Smooth muscle cell (in vitro differentiated cells): ENCODE measurements around the gene SBF2. TPM values are rescaled to one million over a fixed set of nuclear protein-coding genes. Genes with fewer than 3 reads are reported as not detected.

ENCODE experiments used
- DNase-seq: peaks from one replicate; lab custom pipeline; 2025; ENCODE audit not compliant: unreplicated experiment; lab: John Stamatoyannopoulos, UW
- H2AFZ ChIP-seq: fragments of 200-600 bp; sonication (generic); 2 replicates; pipeline ENCODE4 v1.6.0; 2016; ENCODE audit warnings: antibody characterized with exemption, low read depth, mild to moderate bottlenecking
- H3F3A ChIP-seq: fragments of 200-600 bp; sonication (generic); 2 replicates; pipeline ENCODE4 v1.6.0; 2017; ENCODE audit warnings: antibody characterized with exemption, low read depth
- H3K27ac ChIP-seq: fragments of 200-600 bp; sonication (generic); 2 replicates; pipeline ENCODE4 v1.5.1; 2016; ENCODE audit warnings: low read depth, mild to moderate bottlenecking
- H3K27me3 ChIP-seq: fragments of 200-600 bp; sonication (generic); 2 replicates; pipeline ENCODE4 v1.6.1; 2016; ENCODE audit warnings: low read depth, mild to moderate bottlenecking
- H3K36me3 ChIP-seq: fragments of 200-600 bp; sonication (generic); 2 replicates; pipeline ENCODE4 v1.5.1; 2016; ENCODE audit warnings: low read depth
- H3K4me1 ChIP-seq: fragments of 200-600 bp; sonication (generic); 2 replicates; pipeline ENCODE4 v1.5.1; 2016; ENCODE audit warnings: low read depth
- H3K4me2 ChIP-seq: fragments of 200-600 bp; sonication (generic); 2 replicates; pipeline ENCODE4 v1.6.0; 2016; ENCODE audit warnings: mild to moderate bottlenecking
- H3K4me3 ChIP-seq: fragments of 200-600 bp; sonication (generic); 2 replicates; pipeline ENCODE4 v1.5.1; 2016; ENCODE audit warnings: mild to moderate bottlenecking
- H3K79me2 ChIP-seq: fragments of 200-600 bp; sonication (generic); 2 replicates; pipeline ENCODE4 v1.6.0; 2016; ENCODE audit warnings: low read depth, mild to moderate bottlenecking
- H3K9ac ChIP-seq: fragments of 200-600 bp; sonication (generic); 2 replicates; pipeline ENCODE4 v1.6.0; 2016; ENCODE audit warnings: low read depth
- H3K9me3 ChIP-seq: fragments of 200-600 bp; sonication (generic); replicated peaks from 2 replicates; pipeline ENCODE4 v1.5.1; 2016; ENCODE audit warnings: low read depth
- H4K20me1 ChIP-seq: fragments of 200-600 bp; sonication (generic); 2 replicates; pipeline ENCODE4 v1.6.0; 2016; ENCODE audit warnings: low read depth
- WGBS: methylation state at CpG from one replicate; pipeline ENCODE4 v1.1.7; 2016; ENCODE audit warnings: low lambda C conversion rate; 5-methylcytosine and 5-hydroxymethylcytosine counted together
- polyA plus RNA-seq: library from polyadenylated mRNA; unstranded; fragments of >200 nt; fragmentation: Nextera tagmentation; extraction: Ambion mirVana; gene quantifications from 2 replicates; pipeline ENCODE4 v1.2.1, GENCODE V29; 2016
- total RNA-seq: library from RNA; depleted of rRNA; stranded (reverse); fragments of >200 nt; gene quantifications from 2 replicates; pipeline ENCODE4 v1.2.3, GENCODE V29; 2014
- TF ChIP-seq, protein P1 (sequence below): fragments of 200-600 bp; sonication (generic); IDR thresholded peaks from 2 replicates; pipeline ENCODE4 v1.5.1; 2017; ENCODE audit warnings: borderline replicate concordance, mild to moderate bottlenecking, antibody characterized with exemption; ENCODE audit not compliant: insufficient read depth, poor library complexity, severe bottlenecking

The SBF2 gene
- total and polyA plus RNA-seq, 2 experiments from 2014 or later: 19.0 to 80.7 TPM

DNA sequence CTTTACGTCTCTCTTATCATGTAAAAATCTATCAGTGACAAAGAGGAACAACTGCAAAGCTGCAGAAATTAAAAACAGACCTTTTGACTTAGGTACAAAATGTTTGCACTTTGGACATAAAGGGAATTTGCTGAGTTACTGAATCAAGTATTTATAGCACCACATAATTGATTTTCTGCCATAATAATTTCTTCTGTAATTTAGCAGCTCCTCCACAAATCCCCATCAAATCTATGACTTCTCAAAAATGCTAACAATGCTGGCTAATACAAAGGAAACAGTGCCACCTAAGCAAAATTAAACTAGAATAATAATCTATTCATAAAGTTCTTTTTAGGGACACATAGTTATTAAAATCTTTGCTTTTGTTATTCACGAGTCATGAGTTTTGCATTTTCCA, 415.1 kb downstream of the SBF2 start:
- no peak overlapping the region for H3K4me3 ChIP-seq
- H3K9me3 ChIP-seq: no peaks in the 10 kb centered on the region
- no peaks in the 10 kb centered on the region for H3K36me3 ChIP-seq
- TF ChIP-seq, protein P1, sequence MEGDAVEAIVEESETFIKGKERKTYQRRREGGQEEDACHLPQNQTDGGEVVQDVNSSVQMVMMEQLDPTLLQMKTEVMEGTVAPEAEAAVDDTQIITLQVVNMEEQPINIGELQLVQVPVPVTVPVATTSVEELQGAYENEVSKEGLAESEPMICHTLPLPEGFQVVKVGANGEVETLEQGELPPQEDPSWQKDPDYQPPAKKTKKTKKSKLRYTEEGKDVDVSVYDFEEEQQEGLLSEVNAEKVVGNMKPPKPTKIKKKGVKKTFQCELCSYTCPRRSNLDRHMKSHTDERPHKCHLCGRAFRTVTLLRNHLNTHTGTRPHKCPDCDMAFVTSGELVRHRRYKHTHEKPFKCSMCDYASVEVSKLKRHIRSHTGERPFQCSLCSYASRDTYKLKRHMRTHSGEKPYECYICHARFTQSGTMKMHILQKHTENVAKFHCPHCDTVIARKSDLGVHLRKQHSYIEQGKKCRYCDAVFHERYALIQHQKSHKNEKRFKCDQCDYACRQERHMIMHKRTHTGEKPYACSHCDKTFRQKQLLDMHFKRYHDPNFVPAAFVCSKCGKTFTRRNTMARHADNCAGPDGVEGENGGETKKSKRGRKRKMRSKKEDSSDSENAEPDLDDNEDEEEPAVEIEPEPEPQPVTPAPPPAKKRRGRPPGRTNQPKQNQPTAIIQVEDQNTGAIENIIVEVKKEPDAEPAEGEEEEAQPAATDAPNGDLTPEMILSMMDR: no peak
- H3K4me1 ChIP-seq: no peaks in the 10 kb centered on the region
- H3K27ac ChIP-seq: no peak overlapping the region
- no peaks in the 10 kb centered on the region for H4K20me1 ChIP-seq
- peaks cover 4% of the 10 kb centered on the region for H3F3A ChIP-seq
- 60% methylated on average over 2 of the region's 2 CpGs for WGBS
- H2AFZ ChIP-seq: no peak overlapping the region
- no peak overlapping the region for H3K9ac ChIP-seq
- no peak for DNase-seq
- H3K79me2 ChIP-seq: no peaks in the 10 kb centered on the region
- H3K4me2 ChIP-seq: no peak overlapping the region
- no peaks in the 10 kb centered on the region for H3K27me3 ChIP-seq

DNA sequence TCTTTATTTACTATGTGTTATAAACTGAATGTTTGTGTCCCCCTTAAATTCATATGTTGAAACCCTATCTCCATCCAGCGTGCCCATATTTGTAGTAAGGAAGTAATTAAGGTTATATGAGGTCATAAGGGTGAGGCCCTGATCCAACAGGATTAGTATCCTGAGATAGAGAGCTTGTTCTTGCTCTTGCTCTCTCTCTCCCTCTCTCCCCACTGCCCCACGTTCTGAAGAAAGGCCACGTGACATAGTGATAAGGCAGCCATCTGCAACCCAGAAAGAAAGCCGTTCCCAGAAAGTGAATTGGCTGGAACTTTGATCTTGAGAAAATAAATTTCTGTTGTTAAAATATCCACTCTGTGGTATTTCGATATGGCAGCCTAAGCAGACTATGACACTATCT, 417.7 kb downstream of the SBF2 start:
- H3K79me2 ChIP-seq: no peaks in the 10 kb centered on the region
- H3F3A ChIP-seq: peaks cover 4% of the 10 kb centered on the region
- no peaks in the 10 kb centered on the region for H3K27me3 ChIP-seq
- H3K4me1 ChIP-seq: no peaks in the 10 kb centered on the region
- no peaks in the 10 kb centered on the region for H4K20me1 ChIP-seq
- no peaks in the 10 kb centered on the region for H3K9me3 ChIP-seq
- no peak overlapping the region for H3K9ac ChIP-seq
- TF ChIP-seq, protein P1: no peak
- H3K36me3 ChIP-seq: peaks cover 4% of the 10 kb centered on the region
- H2AFZ ChIP-seq: no peak overlapping the region
- no peak overlapping the region for H3K4me3 ChIP-seq
- no peak overlapping the region for H3K4me2 ChIP-seq
- WGBS: 28% methylated on average over 5 of the region's 5 CpGs
- no peak overlapping the region for H3K27ac ChIP-seq
- no peak for DNase-seq

DNA sequence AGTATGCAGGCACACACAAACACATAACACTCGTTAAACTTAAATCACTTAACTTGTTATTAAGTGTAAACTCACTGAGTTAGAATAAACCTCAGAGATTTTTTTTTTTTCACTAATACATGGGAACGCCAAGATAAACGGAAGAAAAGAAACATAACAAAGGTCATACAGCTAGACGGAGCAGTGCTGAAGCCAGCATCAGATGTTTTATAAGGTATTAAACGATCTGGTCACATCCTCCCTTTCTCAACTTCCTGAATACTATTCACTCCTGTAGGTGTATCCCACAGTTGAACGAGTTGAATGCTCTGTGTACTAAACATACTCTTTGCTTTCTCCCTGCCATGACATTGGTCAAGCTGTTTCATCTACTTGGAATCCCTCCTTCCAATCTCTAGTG, 418.2 kb downstream of the SBF2 start:
- DNase-seq: no peak
- Histone ChIP-seq H3K36me3 (peaks cover 4% of the 10 kb centered on the region), H3K4me2 (no peak overlapping the region), H3K4me1 (no peaks in the 10 kb centered on the region), H3K4me3 (no peak overlapping the region), H3F3A (peaks cover 4% of the 10 kb centered on the region), H4K20me1 (no peaks in the 10 kb centered on the region), H3K9me3 (no peaks in the 10 kb centered on the region), H3K27ac (no peak overlapping the region), H2AFZ (no peak overlapping the region), H3K27me3 (no peaks in the 10 kb centered on the region), H3K79me2 (no peaks in the 10 kb centered on the region), H3K9ac (no peak overlapping the region)
- 58% methylated on average over 6 of the region's 6 CpGs for WGBS
- TF ChIP-seq, protein P1: no peak

GRCh38 chr11:9875399-9875798, 418.6 kb downstream of the SBF2 start:
- H3K4me2 ChIP-seq: no peak overlapping the region
- H3K9ac ChIP-seq: no peak overlapping the region
- no peak for DNase-seq
- no peaks in the 10 kb centered on the region for H3K4me1 ChIP-seq
- no peak overlapping the region for H3K27ac ChIP-seq
- H3K4me3 ChIP-seq: no peak overlapping the region
- no peaks in the 10 kb centered on the region for H3K79me2 ChIP-seq
- TF ChIP-seq, protein P1: no peak
- H3K27me3 ChIP-seq: no peaks in the 10 kb centered on the region
- no peak overlapping the region for H2AFZ ChIP-seq
- H3K9me3 ChIP-seq: peaks cover 2% of the 10 kb centered on the region
- H3F3A ChIP-seq: no peaks in the 10 kb centered on the region
- no peaks in the 10 kb centered on the region for H4K20me1 ChIP-seq
- WGBS: 96% methylated on average over 1 of the region's 1 CpG
- peaks cover 4% of the 10 kb centered on the region for H3K36me3 ChIP-seq
